ENCODE data around the gene PDE5A. TPM values are rescaled to one million over a fixed set of nuclear protein-coding genes. Genes with fewer than 3 reads are reported as not detected.

PDE5A gene
- total RNA-seq, 1 donor from 2014 or later: 7.6 TPM

- DNase-seq (ENCODE audit: low read depth): no peak
- Histone ChIP-seq H3K27me3 (ENCODE audit: control insufficient read depth, insufficient read depth, low read length) (no peaks in the 10 kb centered on the region), H3K4me3 (ENCODE audit: low read depth, low read length) (no peak overlapping the region), H3K36me3 (ENCODE audit: control insufficient read depth, insufficient read depth, low read length) (no peaks in the 10 kb centered on the region)
- no peak for TF ChIP-seq CTCF (IDR thresholded peaks at IDR 0.05; ENCODE audit: insufficient read depth, low read length, poor library complexity, severe bottlenecking)
These were observed 124.0 kb downstream of the PDE5A start for GRCh38 chr4:119504616-119505015.

GRCh38 chr4:119501740-119502139 is 126.9 kb downstream of the PDE5A start:
- no peak for DNase-seq (ENCODE audit: low read depth)
- Histone ChIP-seq H3K27me3 (ENCODE audit: control insufficient read depth, insufficient read depth, low read length) (no peaks in the 10 kb centered on the region), H3K36me3 (ENCODE audit: control insufficient read depth, insufficient read depth, low read length) (no peaks in the 10 kb centered on the region), H3K4me3 (ENCODE audit: low read depth, low read length) (no peak overlapping the region)
- TF ChIP-seq CTCF (IDR thresholded peaks at IDR 0.05; ENCODE audit: insufficient read depth, low read length, poor library complexity, severe bottlenecking): no peak

GRCh38 chr4:119498527-119498926 is 130.1 kb downstream of the PDE5A start:
- TF ChIP-seq CTCF (IDR thresholded peaks at IDR 0.05; ENCODE audit: insufficient read depth, low read length, poor library complexity, severe bottlenecking): no peak
- no peaks in the 10 kb centered on the region for H3K36me3 ChIP-seq (ENCODE audit: control insufficient read depth, insufficient read depth, low read length)
- H3K4me3 ChIP-seq (ENCODE audit: low read depth, low read length): no peak overlapping the region
- DNase-seq (ENCODE audit: low read depth): no peak
- no peaks in the 10 kb centered on the region for H3K27me3 ChIP-seq (ENCODE audit: control insufficient read depth, insufficient read depth, low read length)

GRCh38 chr4:119493886-119494285 is 134.7 kb downstream of the PDE5A start:
- H3K27me3 ChIP-seq (ENCODE audit: control insufficient read depth, insufficient read depth, low read length): no peaks in the 10 kb centered on the region
- no peak for TF ChIP-seq CTCF (IDR thresholded peaks at IDR 0.05; ENCODE audit: insufficient read depth, low read length, poor library complexity, severe bottlenecking)
- H3K36me3 ChIP-seq (ENCODE audit: control insufficient read depth, insufficient read depth, low read length): no peaks in the 10 kb centered on the region
- DNase-seq (ENCODE audit: low read depth): no peak
- no peak overlapping the region for H3K4me3 ChIP-seq (ENCODE audit: low read depth, low read length)

GRCh38 chr4:119493419-119493818 is 135.2 kb downstream of the PDE5A start:
- no peak for DNase-seq (ENCODE audit: low read depth)
- no peak overlapping the region for H3K4me3 ChIP-seq (ENCODE audit: low read depth, low read length)
- no peaks in the 10 kb centered on the region for H3K27me3 ChIP-seq (ENCODE audit: control insufficient read depth, insufficient read depth, low read length)
- no peak for TF ChIP-seq CTCF (IDR thresholded peaks at IDR 0.05; ENCODE audit: insufficient read depth, low read length, poor library complexity, severe bottlenecking)
- no peaks in the 10 kb centered on the region for H3K36me3 ChIP-seq (ENCODE audit: control insufficient read depth, insufficient read depth, low read length)

GRCh38 chr4:119490335-119490734 is 138.3 kb downstream of the PDE5A start:
- TF ChIP-seq CTCF (IDR thresholded peaks at IDR 0.05; ENCODE audit: insufficient read depth, low read length, poor library complexity, severe bottlenecking): peak; percentile 45
- H3K4me3 ChIP-seq (ENCODE audit: low read depth, low read length): no peak overlapping the region
- no peak for DNase-seq (ENCODE audit: low read depth)
- no peaks in the 10 kb centered on the region for H3K36me3 ChIP-seq (ENCODE audit: control insufficient read depth, insufficient read depth, low read length)
- H3K27me3 ChIP-seq (ENCODE audit: control insufficient read depth, insufficient read depth, low read length): no peaks in the 10 kb centered on the region

Data from kidney epithelial cell (primary cell).